ENCODE data around the gene CHRNB1. TPM values are rescaled to one million over a fixed set of nuclear protein-coding genes. Genes with fewer than 3 reads are reported as not detected.
A peak's percentile ranks its signal among the peaks of the same experiment; 100 is the strongest.
"Not testable (repeated sequence)": the region's sequence is repeated elsewhere in the genome, so short reads cannot be mapped to it uniquely, and the experiment has no call there.

Gene CHRNB1
- total RNA-seq, 1 donor = 6.1 TPM

DNA sequence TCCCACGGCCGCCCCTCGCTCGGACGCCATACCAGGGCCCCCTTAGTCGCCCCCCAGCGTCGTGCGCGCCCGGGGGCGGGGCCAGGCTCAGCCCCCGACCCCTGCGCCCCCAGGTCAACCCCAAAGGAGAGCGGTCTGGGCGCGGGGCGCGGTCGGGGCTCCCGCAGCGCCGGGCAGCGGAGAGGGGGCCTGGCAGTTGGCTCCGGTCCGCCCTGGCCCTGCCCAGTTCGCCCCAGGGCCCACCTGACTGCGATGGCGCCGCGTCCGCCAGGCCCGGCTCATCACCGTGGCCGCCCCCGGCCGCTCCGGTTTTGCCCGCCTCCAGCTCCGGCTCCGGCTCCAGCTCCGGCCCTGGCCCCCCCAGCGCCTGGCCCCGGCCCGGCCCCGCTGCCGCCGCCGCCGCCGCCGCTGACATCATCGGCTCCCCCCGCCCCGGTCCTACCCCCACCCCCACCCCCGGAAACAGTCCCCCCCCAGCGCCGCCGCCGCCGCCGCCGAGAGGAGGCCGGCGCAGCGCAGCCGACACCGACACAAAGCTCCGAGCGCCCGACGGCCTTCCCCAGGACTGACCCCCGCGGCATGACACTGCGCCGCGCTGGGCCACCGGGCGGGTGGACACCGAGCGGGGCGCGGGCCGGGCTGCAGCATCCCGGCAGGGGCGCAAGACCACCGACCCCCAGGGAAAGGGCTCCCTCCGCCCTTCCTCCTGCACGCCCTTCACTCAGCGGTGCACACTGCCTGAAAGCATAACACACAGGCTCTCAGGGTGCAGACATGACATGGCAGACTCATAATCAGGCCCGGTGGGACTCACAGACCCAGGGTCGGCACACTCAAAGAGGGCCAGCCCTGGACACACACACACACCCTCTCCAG is 34.6 kb downstream of the CHRNB1 start, which contains the start of gene ZBTB4:
Gene ZBTB4 (minus strand): TSS at position 419 of the 876 bp plus-strand sequence. CDS start 12,830 bp downstream, outside the sequence.
- TF ChIP-seq, protein P1, sequence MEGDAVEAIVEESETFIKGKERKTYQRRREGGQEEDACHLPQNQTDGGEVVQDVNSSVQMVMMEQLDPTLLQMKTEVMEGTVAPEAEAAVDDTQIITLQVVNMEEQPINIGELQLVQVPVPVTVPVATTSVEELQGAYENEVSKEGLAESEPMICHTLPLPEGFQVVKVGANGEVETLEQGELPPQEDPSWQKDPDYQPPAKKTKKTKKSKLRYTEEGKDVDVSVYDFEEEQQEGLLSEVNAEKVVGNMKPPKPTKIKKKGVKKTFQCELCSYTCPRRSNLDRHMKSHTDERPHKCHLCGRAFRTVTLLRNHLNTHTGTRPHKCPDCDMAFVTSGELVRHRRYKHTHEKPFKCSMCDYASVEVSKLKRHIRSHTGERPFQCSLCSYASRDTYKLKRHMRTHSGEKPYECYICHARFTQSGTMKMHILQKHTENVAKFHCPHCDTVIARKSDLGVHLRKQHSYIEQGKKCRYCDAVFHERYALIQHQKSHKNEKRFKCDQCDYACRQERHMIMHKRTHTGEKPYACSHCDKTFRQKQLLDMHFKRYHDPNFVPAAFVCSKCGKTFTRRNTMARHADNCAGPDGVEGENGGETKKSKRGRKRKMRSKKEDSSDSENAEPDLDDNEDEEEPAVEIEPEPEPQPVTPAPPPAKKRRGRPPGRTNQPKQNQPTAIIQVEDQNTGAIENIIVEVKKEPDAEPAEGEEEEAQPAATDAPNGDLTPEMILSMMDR (IDR thresholded peaks at IDR 0.05; ENCODE audit: insufficient read depth, low read length) = no peak
- DNase-seq (ENCODE audit: low read depth) = no peak
- H3K4me3 ChIP-seq (ENCODE audit: low read depth, low read length) = peak within 1 kb of the TSS; percentile 87

DNA sequence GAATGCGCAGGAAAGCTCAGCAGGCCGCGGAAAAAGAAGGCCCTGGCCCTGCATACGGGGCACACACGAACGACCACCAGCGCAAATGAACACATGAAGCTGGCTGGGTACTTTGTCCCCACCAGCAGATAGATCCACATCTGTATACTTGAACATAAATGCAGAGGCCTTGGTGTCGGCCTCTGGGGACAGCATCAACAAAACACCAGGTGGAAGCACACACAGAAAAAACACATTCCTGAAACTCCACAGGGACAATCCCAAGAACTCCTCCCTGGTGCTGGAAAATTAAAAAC is 35.2 kb downstream of the CHRNB1 start:
- DNase-seq (ENCODE audit: low read depth) = peak; percentile 40
- H3K4me3 ChIP-seq (ENCODE audit: low read depth, low read length) = peak overlapping the region; percentile 73
- TF ChIP-seq, protein P1 (IDR thresholded peaks at IDR 0.05; ENCODE audit: insufficient read depth, low read length) = no peak

DNA sequence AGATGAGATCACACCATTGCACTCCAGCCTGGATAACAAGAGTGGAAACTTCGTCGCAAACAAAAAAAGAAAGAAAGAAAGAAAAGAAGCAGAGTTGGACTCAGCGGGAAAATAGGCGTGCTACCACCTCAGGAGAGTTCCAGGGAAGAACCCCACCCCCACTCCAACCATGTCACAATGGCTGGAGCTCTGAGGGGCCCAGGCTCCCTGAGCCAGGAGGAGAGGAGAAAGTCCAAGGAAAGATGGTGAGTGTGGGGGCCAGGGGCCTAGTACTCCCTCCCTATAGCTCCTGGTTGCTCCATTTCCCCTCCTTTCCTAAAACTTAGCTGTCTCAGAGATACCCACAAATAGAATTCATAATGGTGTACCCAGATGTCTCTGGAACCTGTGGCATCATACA is 36.4 kb downstream of the CHRNB1 start, which contains the start of gene SLC35G6:
Gene SLC35G6 (plus strand): TSS at position 172 of the 400 bp plus-strand sequence. CDS start 71 bp downstream, at position 243.
- H3K4me3 ChIP-seq (ENCODE audit: low read depth, low read length) = peak within 1 kb of the TSS; percentile 73
- not testable (repeated sequence) for DNase-seq (ENCODE audit: low read depth)

DNA sequence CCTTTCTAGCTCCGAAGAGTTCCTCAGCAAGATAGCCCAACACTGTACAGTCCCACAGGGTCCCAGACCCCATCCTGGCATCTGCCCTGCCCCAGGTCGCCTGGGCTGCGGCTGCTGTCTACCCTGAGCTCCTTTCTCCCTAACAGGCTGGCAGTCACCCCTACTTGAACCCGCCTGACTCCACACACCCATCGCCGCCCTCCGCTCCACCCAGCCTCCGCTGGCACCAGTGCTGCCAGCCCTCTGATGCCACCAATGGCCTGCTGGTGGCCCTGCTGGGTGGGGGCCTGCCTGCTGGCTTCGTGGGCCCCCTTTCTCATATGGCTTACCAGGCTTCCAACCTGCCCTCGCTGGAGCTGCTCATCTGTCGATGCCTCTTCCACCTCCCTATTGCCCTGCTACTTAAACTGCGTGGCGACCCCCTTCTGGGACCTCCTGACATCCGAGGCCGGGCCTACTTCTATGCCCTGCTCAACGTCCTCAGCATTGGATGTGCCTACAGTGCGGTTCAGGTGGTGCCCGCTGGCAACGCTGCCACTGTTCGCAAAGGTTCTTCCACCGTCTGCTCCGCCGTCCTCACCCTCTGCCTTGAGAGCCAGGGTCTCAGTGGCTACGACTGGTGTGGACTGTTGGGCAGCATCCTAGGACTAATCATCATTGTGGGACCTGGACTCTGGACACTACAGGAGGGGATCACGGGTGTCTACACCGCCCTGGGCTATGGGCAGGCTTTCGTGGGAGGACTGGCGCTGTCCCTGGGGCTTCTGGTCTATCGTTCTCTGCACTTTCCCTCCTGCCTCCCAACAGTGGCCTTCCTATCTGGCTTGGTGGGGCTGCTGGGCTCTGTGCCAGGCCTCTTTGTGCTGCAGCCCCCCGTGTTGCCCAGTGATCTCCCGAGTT is 37.2 kb downstream of the CHRNB1 start:
- H3K4me3 ChIP-seq (ENCODE audit: low read depth, low read length); DNase-seq (ENCODE audit: low read depth): not testable (repeated sequence)

DNA sequence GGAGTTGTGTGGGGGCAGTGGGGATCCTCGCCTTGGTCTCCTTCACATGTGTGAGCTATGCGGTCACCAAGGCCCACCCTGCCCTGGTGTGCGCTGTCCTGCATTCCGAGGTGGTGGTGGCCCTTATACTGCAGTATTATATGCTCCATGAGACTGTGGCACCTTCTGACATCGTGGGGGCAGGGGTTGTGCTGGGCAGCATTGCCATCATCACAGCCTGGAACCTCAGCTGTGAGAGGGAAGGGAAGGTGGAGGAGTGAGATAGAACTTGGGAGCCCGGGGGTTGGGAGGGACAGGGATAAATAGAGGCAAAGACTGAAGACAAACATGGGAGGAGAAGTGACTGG is 37.9 kb downstream of the CHRNB1 start:
- peak overlapping the region; percentile 86 for H3K4me3 ChIP-seq (ENCODE audit: low read depth, low read length)
- not testable (repeated sequence) for DNase-seq (ENCODE audit: low read depth)

DNA sequence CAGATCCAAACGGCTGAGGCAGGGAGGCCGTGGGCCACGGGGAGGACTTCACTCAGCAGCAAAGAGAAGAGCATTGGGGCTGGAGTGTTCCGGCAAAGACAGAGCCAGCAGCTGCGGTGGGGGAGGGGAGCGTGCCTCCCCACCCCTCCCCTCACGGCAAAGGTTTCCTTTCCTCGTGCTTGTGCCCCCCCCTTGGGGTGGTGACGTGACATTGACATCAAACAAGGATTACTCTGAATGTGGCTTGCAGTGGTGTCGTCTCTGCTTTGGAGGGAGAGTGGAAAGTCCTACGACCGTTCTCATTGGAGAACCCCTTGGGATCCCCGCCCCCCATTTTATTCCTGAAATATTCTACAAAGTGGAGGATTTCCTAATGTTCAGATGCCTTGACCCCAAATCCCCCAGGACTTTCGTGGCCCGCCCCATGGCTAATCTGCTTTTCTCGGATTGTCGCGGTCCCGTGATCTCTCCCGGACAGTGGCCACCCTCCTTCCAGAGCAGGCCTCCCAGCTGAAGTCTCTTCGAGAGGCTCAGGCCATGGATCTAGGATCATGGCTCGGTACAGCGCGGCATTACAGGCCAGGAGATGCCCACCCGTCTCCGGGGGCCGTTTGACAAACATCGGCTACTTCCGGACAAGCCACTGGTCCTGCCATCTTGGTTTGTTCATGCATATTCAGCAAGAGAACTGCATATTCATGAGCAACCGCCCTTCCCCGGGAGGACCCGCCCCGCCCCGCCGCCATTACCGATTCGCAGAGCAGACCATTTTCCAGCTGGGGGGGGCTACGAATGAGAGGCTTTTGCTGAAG is 38.6 kb downstream of the CHRNB1 start:
- TF ChIP-seq, protein P1 (IDR thresholded peaks at IDR 0.05; ENCODE audit: insufficient read depth, low read length) = no peak
- DNase-seq (ENCODE audit: low read depth) = peak; percentile 95
- peak overlapping the region; percentile 86 for H3K4me3 ChIP-seq (ENCODE audit: low read depth, low read length)

DNA sequence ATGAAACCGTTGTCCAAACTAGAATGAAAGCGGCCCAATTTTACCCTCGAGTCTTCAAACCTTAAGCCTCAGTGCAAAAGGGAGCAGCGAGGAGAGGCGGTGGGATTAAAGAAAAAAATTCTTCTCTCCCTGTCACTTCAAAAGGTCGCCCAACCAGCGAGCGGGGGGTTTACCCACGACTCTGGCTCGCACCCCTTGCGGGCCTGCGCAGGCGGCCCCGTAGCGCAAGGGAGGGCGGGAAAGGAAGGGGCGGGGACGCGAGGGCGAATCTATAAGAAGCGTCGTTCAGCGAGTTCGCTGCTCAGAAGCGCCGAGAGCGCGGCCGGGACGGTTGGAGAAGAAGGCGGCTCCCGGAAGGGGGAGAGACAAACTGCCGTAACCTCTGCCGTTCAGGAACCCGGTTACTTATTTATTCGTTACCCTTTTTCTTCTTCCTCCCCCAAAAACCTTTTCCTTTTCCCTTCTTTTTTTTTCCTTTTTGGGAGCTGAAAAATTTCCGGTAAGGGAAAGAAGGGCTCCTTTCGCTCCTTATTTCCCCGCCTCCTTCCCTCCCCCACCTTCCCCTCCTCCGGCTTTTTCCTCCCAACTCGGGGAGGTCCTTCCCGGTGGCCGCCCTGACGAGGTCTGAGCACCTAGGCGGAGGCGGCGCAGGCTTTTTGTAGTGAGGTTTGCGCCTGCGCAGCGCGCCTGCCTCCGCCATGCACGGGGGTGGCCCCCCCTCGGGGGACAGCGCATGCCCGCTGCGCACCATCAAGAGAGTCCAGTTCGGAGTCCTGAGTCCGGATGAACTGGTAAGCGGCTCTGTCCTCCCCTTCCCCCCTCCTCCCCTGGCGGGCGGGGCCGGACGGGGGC is 39.4 kb downstream of the CHRNB1 start, which contains the start of gene POLR2A:
Gene POLR2A (plus strand): TSS at position 300 of the 852 bp plus-strand sequence.
- DNase-seq (ENCODE audit: low read depth) = peak; percentile 99
- TF ChIP-seq, protein P1 (IDR thresholded peaks at IDR 0.05; ENCODE audit: insufficient read depth, low read length) = no peak
- peak within 1 kb of the TSS; percentile 86 for H3K4me3 ChIP-seq (ENCODE audit: low read depth, low read length)

All from fibroblast of the aortic adventitia (primary cell).